ENCODE data around the gene MYL1.

MYL1 gene

DNA sequence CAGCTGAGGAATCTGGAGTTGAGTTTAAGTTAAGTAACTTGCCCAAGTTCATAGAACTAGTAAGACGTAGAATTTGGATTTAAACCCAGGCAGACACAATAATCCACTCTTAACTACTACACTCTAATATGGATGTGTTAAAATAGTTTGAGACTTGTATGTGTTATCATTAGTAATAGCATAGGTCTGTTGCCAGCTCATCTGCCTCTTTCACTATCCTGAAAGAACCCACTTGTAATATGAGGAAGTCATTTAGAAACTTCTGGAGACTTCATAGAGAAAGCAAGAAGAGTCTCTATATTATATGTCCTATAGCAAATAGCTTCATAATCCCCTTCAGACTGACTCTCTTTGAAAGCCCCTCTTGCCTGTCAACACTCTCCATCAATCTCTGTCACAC lies 46.7 kb downstream of the MYL1 start:
- in situ Hi-C loops (cut with MboI; ENCODE audit: low sequenced_read_pairs) = no loop called here

DNA sequence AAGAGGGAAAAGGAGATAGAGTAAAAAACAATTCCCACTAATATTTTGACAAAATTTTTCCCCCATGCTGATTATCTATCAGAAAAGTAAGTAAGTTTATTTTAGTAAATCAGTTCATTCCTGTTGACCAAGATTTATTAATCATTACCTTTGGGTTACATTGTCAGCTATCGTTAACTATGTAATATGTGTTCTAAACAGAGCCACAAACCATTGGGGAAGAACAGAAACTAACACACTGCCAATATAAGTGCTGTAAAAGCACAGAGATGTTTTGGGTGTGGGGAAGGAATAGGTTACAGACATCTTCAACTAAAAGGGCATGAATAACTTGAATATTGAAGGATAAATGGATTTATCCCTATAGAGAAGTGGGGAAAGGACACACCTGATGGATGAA lies 47.3 kb downstream of the MYL1 start:
- in situ Hi-C loops (cut with MboI; ENCODE audit: low sequenced_read_pairs) = no loop called here

DNA sequence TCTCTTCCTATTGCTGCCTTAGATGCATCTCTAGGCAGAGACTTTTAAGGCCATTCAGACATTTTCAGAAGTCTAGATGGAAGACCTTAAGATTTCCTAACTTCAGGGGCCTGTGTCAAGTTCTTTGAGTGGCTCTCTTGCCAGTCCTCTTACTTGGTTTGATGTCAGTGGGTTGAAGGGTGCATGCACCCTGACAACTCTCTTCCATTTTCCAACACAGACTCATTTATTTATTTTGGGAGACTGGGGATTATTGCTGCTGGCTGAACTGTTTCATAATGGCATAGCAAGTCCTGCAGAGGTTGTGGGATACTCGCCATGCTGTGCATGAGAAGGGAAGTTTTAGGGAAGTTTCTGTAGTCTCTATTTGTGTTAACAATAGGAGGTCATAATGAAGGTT lies 50.7 kb downstream of the MYL1 start:
- in situ Hi-C loops (cut with MboI; ENCODE audit: low sequenced_read_pairs) = no loop called here

DNA sequence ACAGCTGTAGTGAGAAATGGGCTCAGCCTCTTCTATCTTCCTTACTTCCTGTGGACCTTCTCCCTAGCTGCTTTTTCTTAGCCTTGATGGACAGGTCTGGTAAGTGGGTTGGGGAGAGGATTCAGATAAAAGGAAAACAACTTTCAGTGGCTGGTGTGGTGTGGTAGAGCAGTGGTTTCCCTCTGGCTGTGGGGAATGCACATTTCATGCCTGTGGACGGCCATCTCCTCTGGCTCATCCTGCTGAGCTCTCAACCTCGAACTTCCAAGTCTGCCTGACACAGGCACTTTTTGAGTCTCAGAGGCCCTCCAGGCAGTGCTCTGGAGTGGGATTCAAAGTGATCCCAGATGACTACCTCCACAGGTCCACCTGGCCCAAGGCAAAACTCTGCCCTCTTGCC lies 51.1 kb downstream of the MYL1 start:
- in situ Hi-C loops (cut with MboI; ENCODE audit: low sequenced_read_pairs) = no loop called here

DNA sequence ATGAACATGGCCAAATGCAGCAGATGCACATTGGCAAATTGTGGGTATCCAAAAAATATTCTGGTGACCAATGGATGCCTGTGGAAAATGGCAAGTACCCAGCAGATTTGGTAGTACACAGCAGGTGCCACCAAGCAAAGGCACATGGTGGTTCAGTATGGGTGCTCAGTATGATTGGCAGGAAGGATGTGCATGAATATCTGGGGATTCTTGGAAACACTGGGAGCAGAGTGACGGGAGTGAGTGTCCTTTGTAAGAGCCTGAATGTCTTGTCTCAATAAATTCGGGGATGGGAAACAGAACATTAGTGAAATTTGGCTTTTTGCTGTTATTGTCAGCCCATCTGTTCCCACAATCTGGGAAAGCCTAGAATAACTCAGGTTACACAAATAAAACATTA lies 52.9 kb downstream of the MYL1 start:
- in situ Hi-C loops (cut with MboI; ENCODE audit: low sequenced_read_pairs) = no loop called here

DNA sequence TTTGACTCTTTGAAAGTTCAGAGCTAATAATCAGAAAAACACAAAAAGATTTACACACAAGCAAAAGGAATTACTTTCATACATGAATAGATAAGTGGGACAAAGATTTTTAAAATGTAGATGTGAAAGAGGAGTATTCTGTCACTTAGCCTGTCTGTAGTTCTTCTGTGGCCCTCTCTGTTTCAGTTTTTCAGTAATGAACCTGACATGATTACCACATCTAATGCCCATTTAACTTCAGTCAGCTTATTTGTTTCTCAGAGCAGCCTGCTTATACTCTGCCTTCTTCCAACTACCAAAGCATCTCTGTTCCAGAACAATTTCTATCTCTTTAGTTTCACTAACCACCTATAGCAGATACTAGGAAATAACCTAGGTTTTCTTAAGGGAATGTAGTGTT lies 55.3 kb downstream of the MYL1 start:
- in situ Hi-C loops (cut with MboI; ENCODE audit: low sequenced_read_pairs) = no loop called here

DNA sequence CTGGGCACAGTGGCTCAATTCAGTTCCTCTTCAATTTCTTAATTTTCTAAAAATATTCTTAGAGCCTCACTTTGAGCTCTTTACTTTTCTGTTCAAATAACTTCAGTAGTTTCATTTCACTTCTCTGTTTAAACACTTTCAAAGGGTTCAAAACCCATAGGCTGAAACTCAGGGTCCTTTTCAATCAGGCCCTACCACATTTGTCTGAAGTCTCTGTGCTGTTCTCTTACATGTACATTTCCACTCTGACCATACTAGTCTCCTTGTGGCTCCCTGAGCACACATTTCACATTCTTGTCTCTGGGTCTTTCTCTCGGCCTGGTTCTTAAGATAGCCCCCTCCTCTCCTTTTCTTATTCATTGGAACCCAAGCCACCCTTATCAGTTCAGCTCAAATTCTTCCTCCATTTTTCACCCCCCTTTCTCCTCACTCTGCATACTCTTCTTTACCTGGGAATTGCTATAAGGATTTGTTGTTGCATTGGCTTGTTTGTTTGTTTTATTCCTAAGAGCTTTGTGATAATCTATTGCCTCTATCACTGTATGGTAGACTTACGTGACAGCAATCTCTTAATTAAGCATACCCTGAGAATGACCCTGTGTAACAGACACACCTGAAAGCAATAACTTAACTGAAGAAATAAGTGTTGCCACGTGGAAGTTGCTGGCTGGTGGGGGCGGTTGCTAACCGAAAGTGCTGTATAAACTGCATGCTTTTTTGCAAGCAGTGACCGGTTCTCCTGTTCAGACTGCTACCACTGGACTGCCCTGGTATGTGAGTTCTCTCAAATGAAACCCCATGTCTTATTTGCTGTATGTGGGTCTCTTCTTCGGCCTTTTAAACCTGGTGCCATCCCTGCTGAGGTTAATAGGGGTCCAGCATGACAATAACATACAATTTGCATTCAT lies 62.0 kb downstream of the MYL1 start:
- in situ Hi-C loops (cut with MboI; ENCODE audit: low sequenced_read_pairs) = no loop called here

DNA sequence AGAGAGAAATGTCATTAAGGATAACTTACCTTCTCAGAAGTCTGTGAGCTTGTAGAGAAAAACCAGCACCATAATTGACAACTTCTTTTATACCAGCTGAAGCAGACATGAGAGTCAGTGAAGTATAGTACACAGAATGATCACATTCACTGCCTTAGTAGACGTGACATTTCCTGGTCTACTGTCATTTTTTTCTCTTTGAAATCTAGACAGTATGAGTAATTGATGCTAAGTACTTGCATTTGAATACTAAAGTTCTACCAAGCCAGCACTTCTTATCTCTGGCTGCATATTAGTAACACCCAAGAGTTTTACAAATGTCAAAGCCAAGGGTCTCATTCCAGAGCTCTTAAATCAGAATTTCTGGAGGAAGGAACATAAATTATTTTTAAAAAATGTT lies 64.4 kb downstream of the MYL1 start:
- in situ Hi-C loops (cut with MboI; ENCODE audit: low sequenced_read_pairs) = no loop called here
